Measurements from ENCODE around the gene GJC2. TPM values are rescaled to one million over a fixed set of nuclear protein-coding genes. Genes with fewer than 3 reads are reported as not detected.

The GJC2 gene
- total RNA-seq, 1 donor from 2014 or later: 6.0 TPM

- Histone ChIP-seq H3K27ac (peak within 1 kb of the TSS; percentile 100), H3K4me1 (peaks cover 55% of the 10 kb centered on the region), H3K36me3 (peaks cover 7% of the 10 kb centered on the region), H3K27me3 (ENCODE audit: low read depth) (peaks cover under 1% of the 10 kb centered on the region), H3K9me3 (no peaks in the 10 kb centered on the region), H3K4me3 (peak within 1 kb of the TSS; percentile 77)
- intact Hi-C loops (cut with DNase I): no loop called here
- ATAC-seq (peak; percentile 94 to 95), DNase-seq (peak; percentile 100)
- TF ChIP-seq CTCF (IDR thresholded peaks at IDR 0.05): peak; percentile 84
Measured at GRCh38 chr1:228165372-228166169, 15.8 kb downstream of the GJC2 start, which contains the start of gene IBA57. TSS of gene IBA57 (plus strand) at chr1:228165804. CDS start at chr1:228165817, 13 bp downstream.

- Histone ChIP-seq H3K9me3 (no peaks in the 10 kb centered on the region), H3K4me1 (peaks cover 51% of the 10 kb centered on the region), H3K27me3 (ENCODE audit: low read depth) (no peaks in the 10 kb centered on the region), H3K27ac (peak overlapping the region; percentile 100), H3K4me3 (peak overlapping the region; percentile 77), H3K36me3 (peaks cover 7% of the 10 kb centered on the region)
- peak; percentile 44 for TF ChIP-seq CTCF (IDR thresholded peaks at IDR 0.05)
- ATAC-seq (peak; percentile 25 to 41), DNase-seq (peak; percentile 78)
- intact Hi-C loops (cut with DNase I): no loop called here
Measured at GRCh38 chr1:228166170-228166936, 16.6 kb downstream of the GJC2 start.

GRCh38 chr1:228168563-228169270 lies 19.0 kb downstream of the GJC2 start:
- no peak overlapping the region for H3K27ac ChIP-seq
- no peak for TF ChIP-seq CTCF (IDR thresholded peaks at IDR 0.05)
- peaks cover 31% of the 10 kb centered on the region for H3K4me1 ChIP-seq
- no peaks in the 10 kb centered on the region for H3K9me3 ChIP-seq
- peak; percentile 32 for DNase-seq
- intact Hi-C loops (cut with DNase I): no loop called here
- H3K27me3 ChIP-seq (ENCODE audit: low read depth): no peaks in the 10 kb centered on the region
- peaks cover 7% of the 10 kb centered on the region for H3K36me3 ChIP-seq
- no peak for ATAC-seq
- no peak overlapping the region for H3K4me3 ChIP-seq

GRCh38 chr1:228169345-228169744 lies 19.6 kb downstream of the GJC2 start:
- ATAC-seq (no peak), DNase-seq (no peak)

More at GRCh38 chr1:228169345-228169744, 19.6 kb downstream of the GJC2 start:
- intact Hi-C loops (cut with DNase I): no loop called here
- Histone ChIP-seq H3K4me1 (peaks cover 27% of the 10 kb centered on the region), H3K4me3 (no peak overlapping the region), H3K27me3 (ENCODE audit: low read depth) (no peaks in the 10 kb centered on the region), H3K27ac (no peak overlapping the region), H3K36me3 (peaks cover 7% of the 10 kb centered on the region), H3K9me3 (no peaks in the 10 kb centered on the region)
- TF ChIP-seq CTCF (IDR thresholded peaks at IDR 0.05): no peak

Data from lower lobe of right lung (tissue), 2 donors.